T1000 (cell line): ENCODE data around the gene SLX4IP.
"Not testable (repeated sequence)": the region's sequence is repeated elsewhere in the genome, so short reads cannot be mapped to it uniquely, and the experiment has no call there.

ENCODE experiments used
- DNase-seq: peaks from one replicate; lab custom pipeline; 2025; ENCODE audit warnings: mixed read lengths; lab: John Stamatoyannopoulos, UW

The SLX4IP gene

GRCh38 chr20:10605547-10606195 is 170.6 kb downstream of the SLX4IP start:
- DNase-seq, result no peak

- DNase-seq, result no peak
Observed at GRCh38 chr20:10609276-10609675, 174.2 kb downstream of the SLX4IP start.

GRCh38 chr20:10609770-10610169 is 174.7 kb downstream of the SLX4IP start:
- no peak for DNase-seq

- DNase-seq, result no peak
Observed at GRCh38 chr20:10610251-10610650, 175.1 kb downstream of the SLX4IP start.

DNA sequence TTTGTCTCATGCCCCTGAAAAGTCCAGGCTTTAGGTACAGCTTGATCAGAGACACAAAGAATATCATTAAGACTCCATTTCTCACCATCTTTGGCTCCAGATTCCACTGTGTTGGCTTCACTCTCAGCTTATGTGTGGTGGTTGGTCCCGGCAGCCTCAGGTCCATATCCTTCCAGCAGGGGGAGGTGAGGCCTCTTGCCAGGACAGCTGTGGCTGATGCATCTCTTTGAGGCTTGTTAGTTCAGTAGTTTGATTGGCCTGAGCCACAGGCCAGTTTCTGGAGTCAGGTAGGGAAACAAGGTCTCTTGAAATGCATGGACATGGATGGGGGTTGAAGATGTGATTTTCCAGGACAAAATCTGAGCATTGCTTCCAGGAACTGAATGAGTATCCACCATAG is 176.3 kb downstream of the SLX4IP start:
- no peak for DNase-seq

- not testable (repeated sequence) for DNase-seq
Observed at GRCh38 chr20:10613426-10613825, 178.3 kb downstream of the SLX4IP start.

- no peak for DNase-seq
Observed at GRCh38 chr20:10613911-10614310, 178.8 kb downstream of the SLX4IP start.

DNA sequence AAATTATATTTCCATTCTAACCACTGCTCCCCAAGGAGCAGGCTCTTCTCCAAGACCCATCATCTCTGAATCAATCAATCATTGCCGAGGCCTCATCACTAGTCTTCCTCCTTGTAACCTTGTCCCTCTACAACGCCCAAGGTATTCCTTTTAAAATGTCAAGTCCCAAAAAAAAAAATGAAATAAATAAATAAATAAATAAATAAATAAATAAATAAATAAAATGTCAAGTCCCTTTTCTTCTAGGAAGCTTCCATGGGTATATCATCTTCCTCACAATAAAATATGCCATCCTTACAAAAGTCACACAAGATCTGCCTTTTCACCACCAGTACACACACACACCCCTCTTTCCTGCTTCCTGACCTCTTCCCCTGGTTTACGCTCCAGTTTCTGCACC is 181.1 kb downstream of the SLX4IP start:
- DNase-seq, result no peak

- DNase-seq, result not testable (repeated sequence)
Observed at GRCh38 chr20:10617549-10618133, 182.5 kb downstream of the SLX4IP start.

- no peak for DNase-seq
Observed at GRCh38 chr20:10618611-10619245, 183.6 kb downstream of the SLX4IP start.

DNA sequence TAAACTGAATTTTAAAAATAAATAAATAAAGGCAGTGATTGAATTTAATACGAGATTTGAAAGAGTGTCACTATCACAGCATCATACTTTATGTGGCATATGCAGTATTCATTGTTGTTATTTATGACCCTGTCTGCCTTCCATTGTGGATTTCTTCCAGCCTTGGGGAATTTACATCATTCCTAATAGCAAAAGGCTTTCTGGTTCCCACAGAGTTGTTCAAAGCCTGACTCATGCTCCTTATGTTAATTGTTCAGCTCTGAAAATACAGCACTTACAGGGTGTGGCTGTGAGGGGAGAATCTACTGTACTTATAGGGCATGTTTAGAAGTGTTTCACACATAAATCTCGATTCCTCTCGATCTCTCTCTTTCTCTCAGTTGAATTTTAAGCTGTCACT is 184.3 kb downstream of the SLX4IP start:
- no peak for DNase-seq

GRCh38 chr20:10621149-10621548 is 186.0 kb downstream of the SLX4IP start:
- no peak for DNase-seq

DNA sequence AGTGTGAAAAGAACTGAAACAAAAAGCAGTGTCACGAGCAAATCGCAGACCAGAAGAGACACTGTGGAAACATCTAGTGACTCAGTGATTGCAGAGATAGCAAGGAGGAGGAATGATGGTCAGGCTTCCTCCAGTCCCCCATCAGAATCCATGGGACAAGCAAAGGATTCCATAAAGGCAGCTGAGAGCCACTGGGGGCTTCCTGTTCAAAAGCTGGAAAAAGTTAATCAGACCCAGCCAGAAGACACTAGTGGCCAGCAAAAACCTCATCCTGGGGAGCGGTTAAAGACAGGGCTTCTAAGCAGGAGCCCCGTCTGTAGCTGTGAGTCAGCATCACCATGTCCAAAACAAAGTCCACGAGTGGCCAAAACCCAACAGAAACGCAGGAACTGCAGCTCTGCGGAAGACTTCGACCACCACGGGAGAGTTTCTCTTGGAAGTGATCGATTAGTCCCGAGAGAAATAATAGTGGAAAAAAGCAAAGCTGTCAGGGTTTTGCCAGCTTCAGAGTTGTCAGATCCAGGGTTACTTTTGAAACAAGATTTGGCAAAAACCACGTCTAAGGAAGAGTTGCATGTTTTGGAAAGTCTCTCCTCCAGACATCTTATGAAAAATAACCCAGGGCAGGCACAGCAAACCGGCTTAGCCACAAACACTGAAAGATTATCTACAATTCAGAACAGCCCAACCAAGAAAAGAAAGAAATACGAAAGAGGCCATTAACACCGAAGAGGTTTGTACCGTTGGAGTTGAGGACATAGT is 187.7 kb downstream of the SLX4IP start:
- no peak for DNase-seq

DNA sequence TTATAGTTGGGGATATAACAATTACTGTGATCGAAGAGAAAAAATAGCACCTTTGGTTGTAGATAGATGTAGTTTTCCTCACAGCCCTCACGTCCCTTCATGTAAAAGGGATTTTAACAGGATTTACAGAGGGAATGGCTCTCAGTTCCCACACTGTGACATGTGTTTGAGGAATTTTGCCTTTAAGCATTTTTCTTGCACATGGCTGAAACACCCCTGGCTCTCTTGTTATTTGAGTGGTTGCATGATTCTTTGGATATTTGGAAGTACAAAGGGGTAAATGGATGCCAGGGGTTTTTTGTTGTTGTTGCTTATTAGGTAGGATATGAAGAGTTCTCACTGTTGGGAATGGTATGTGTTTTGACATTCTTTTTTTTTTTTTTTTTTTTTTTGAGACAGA is 190.5 kb downstream of the SLX4IP start:
- no peak for DNase-seq

- no peak for DNase-seq
Observed at GRCh38 chr20:10626896-10627295, 191.8 kb downstream of the SLX4IP start.

GRCh38 chr20:10629946-10630650 is 195.0 kb downstream of the SLX4IP start:
- DNase-seq, result no peak

GRCh38 chr20:10631126-10631525 is 196.0 kb downstream of the SLX4IP start:
- no peak for DNase-seq

DNA sequence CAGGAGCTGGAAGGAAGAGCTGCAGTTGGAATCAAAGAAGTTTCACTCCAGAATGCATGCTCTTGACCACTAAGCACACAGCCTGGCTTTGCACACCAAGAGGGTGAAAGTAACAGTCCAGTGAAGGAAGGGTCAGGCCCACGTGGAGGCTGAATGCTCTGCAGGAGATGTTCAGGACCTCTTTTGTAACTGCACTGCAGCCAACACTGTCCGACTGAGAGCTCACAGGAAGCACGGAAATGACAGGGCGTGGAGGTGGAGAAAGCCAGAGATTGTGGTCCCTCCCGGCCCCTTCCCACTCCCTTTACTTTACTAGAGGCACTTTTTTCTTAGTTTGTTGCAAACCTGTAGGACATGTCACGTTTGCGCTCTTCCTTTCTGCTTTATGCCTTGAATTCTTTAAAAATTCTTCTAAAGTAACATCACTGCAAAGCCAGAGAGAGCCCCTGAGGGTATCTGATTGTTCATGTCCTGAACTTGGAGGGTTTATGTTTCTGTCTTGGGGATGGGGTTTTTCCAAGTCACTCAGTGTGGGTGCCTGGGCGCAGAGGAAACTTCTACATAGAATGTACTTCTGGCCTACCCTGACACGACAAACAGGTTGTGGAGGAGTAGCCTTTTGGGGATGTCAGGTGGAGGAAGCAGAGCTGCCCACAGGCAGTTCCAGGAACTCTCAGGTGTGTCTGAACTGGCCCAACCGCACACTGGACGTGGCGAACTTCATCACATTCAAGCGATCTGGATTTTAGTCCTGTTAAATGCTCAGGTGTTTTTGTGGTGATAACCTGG is 197.8 kb downstream of the SLX4IP start:
- no peak for DNase-seq

DNA sequence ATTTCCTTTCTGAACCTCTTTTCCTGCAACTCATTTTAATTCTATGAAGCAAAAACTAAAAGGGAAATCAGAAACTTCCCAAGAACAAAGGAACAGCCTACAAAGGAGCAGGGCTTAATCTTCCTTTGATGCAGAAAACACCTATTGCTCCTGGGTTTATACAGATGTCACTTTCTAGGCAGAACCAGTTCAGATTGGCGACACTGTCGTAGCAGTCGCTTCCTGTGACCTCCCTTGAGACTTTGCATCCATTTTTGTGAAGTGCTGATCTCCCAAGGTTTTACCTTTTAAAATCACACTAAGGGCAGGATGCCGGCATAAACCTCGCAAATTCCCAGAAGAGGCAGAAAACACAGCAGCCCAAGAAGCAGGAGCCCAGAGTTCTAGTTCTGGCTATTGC is 198.6 kb downstream of the SLX4IP start:
- no peak for DNase-seq

DNA sequence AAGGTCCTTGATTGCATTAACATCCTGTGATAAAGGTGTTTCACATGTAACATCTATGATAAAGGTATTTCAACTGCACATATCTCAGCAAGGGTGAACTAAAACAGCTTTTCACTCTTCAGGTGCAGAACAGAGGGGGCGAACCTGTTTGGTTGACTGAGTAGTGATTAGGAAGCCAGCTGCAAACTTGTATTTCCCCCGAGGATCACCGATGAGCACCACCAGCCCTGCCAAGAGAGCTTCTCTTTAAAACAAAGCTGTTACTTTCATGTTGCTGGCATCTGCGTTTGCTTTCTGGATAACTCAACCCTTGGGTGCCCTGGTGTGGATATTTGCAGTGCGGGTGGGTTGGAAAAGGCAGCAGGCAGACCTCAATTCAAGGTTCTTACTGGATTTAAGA is 199.1 kb downstream of the SLX4IP start:
- DNase-seq, result no peak

DNA sequence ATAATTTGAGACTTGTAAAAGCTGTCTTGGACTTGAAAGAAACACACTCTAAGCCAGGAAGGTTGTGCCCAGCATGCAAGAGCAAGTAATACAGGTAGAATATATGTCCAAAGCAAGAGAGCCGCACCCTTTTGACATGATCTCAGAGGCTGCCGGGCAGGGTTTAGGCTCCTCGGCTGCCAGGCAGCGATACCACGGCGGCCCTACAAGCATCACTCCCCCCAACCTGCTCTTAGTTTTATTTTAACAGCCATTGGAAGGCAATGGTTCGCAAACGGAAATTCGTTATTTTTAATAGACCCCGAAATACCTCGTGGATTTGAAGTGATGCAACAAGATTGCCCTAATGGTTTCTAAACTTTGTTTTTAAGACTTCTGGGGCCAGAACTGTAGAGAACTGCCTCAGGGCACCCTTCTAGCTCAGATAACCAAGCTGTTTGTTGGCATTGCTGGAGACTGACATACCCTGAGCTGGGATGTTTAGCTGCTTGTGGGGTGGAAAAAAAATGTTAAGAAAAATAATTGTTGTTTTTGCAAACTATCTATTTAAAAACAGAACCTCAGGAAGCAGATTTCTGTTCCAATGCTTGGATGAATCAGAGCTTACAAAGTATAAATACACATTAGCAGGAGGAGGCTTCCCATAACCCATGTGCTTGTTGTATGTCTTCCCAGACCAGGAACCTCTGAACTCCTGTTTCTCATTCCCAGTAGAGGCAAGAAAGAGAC is 199.7 kb downstream of the SLX4IP start:
- DNase-seq, result peak; percentile 46
